Vagina (tissue), 2 donors: ENCODE measurements around the gene SCGB2A2.

Experiments
- POLR2AphosphoS5 ChIP-seq, 2 donors: sonication (generic); formaldehyde crosslinking; IDR thresholded peaks; one replicate each; pipeline ENCODE4 v1.9.0; 2017; ENCODE audit warnings: antibody characterized with exemption in 2 of 2, mild to moderate bottlenecking in 2 of 2, low read depth in 1 of 2; ENCODE audit not compliant: insufficient read depth in 1 of 2
- TF ChIP-seq, protein P1 (sequence below), 3 experiments: fragments of 450-650 bp in 2 of 3; fragments of 200-600 bp in 1 of 3; sonication (generic) in 1 of 3; IDR thresholded peaks; one replicate each; pipeline ENCODE4 v1.5.1; 2017 to 2019; ENCODE audit warnings: antibody characterized with exemption in 3 of 3, mild to moderate bottlenecking in 2 of 3, moderate library complexity in 2 of 3

DNA sequence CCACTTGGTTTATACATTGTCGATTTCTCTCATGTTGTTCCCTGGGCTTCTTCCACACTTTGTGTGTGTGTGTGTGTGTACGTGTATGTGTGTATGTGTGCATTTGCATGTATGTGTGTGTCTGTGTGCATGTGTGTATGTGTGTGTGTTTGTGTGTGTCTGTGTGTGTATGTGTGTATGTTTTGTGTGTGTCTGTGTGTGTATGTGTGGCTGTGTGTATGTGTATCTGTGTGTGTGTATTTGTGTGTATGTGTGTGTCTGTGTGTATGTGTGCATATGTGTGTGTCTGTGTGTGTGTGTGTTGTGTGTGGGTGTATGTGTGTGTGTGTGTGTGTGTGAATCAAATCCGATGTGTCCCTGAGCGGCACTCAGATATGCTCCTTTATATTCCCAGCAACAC lies 32.5 kb upstream of the SCGB2A2 start:
- TF ChIP-seq POLR2AphosphoS5 (IDR thresholded peaks at IDR 0.05; ENCODE audit: insufficient read depth in 1 of 2, low read depth in 1 of 2) = no peak
- TF ChIP-seq, protein P1, sequence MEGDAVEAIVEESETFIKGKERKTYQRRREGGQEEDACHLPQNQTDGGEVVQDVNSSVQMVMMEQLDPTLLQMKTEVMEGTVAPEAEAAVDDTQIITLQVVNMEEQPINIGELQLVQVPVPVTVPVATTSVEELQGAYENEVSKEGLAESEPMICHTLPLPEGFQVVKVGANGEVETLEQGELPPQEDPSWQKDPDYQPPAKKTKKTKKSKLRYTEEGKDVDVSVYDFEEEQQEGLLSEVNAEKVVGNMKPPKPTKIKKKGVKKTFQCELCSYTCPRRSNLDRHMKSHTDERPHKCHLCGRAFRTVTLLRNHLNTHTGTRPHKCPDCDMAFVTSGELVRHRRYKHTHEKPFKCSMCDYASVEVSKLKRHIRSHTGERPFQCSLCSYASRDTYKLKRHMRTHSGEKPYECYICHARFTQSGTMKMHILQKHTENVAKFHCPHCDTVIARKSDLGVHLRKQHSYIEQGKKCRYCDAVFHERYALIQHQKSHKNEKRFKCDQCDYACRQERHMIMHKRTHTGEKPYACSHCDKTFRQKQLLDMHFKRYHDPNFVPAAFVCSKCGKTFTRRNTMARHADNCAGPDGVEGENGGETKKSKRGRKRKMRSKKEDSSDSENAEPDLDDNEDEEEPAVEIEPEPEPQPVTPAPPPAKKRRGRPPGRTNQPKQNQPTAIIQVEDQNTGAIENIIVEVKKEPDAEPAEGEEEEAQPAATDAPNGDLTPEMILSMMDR (IDR thresholded peaks at IDR 0.05) = no peak
